HG03469 (cell line): ENCODE data around the gene SDK1.

Source experiments
- ATAC-seq: cut with Tn5 transposase; IDR thresholded peaks from one replicate; pipeline ENCODE4 v1.9.1; 2021; ENCODE audit warnings: mild to moderate bottlenecking, moderate library complexity, moderate number of reproducible peaks; ENCODE audit not compliant: unreplicated experiment

The SDK1 gene

GRCh38 chr7:3451701-3452100 lies 150.6 kb downstream of the SDK1 start:
- ATAC-seq = no peak

DNA sequence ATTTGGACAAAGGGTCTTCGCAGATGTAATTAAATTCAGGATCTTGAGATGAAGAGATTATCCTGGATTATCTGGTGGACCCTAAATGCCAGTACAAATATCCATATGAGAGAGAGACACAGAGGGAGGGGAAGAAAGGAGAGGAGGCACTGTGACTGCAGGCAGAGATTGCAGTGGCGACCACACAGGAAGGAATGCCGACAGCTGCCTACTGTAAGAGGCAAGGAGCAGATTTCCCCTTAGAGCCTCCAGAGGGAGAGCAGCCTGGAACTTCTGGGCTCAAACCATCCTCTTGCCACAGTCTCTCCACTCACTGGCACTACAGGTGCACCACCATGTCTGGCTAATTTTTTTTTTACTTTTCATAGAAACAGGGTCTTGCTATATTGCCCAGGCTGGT lies 152.3 kb downstream of the SDK1 start:
- no peak for ATAC-seq

DNA sequence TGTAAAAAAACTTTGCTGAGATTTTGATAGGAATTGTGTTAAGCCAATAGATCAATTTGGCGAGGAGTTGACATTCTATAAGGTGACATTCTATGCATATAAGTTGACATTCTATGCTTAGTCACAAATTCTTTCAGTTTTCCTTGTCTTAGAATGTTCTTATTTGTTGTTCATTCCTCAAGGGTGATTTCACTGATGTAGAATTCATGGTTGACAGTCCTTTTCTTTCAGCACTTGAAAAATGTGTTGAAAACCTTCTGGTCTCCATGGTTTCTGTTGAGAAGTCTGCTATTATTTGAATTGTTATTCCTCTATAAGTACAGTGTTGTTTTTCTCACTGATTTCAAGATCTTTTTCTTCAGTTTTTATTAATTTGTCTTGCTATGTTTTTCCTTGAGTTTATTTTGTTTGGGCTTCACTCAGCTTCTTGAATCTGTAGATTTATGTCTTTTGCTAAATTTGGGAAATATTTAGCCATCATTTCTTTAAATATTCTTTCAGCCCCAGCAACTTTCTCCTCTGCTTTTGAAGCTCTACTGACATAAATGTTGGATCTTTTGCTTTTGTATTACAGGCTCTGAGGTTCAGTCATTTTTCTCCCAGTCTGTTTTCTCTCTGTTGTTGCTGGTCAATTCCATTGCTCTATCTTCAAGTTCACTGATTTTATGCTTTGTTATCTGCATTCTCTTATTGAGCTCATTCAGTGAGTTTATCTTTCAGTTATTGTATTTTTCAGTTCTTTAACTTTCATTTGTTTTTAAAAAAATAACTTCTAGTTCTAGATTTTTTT lies 154.9 kb downstream of the SDK1 start:
- ATAC-seq = no peak

GRCh38 chr7:3459111-3459510 lies 158.1 kb downstream of the SDK1 start:
- no peak for ATAC-seq

- no peak for ATAC-seq
Measured at GRCh38 chr7:3461923-3462322, 160.9 kb downstream of the SDK1 start.

DNA sequence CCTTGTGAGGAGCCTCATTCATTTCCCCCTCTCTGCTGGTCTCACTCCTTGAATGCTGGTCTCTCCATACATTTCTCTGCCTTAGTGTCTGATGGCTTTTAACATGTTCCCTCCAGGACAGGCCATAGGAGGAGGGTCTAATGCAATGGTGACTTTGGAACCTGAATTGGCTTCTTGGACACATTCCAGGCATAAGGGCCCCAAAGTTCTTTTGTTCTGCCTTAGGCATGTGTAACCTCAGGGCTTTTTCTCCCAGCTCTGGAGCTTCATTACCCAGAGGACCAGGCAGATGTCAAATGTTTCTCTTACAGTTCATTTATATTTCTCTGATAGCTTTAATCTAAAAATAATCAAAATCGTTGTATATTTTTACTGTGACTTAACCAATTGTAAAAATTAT lies 162.6 kb downstream of the SDK1 start:
- ATAC-seq = no peak

- no peak for ATAC-seq
Measured at GRCh38 chr7:3464900-3465622, 164.0 kb downstream of the SDK1 start.

- ATAC-seq = no peak
Measured at GRCh38 chr7:3466261-3466660, 165.2 kb downstream of the SDK1 start.

DNA sequence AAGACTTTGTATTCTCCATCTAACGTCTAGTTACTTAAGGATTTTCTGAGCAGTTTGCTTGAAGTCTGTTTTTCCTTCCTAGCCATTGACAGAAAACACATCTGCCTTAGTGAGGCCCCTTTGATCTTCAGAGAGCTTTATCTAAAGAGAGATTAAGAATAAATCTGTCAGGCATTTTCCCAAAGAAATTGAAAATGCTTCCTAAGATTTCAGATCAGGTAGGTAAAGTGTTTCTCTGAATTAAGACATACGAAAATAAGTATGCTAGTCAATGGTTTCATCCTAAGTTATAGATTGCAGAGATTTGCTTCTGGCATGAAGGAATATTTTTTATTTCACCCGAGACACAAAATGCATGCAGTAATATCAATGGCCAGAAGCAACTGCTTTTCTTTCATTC lies 168.6 kb downstream of the SDK1 start:
- no peak for ATAC-seq

DNA sequence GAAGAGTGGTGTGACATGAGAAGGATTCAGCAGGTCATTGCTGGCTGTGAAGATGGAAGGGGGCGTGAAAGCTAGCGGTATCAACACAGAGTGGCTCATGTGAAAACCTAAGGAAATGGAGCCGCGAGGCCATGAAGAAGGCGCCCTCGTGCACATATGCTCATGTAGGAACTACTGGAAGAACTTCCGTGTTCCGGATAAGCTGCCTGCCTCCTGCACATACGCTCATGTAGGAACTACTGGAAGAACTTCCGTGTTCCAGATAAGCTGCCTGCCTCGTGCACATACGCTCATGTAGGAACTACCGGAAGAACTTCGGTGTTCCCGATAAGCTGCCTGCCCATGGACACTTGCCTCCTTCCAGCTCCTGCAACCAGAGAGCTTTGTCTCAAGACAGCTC lies 179.1 kb downstream of the SDK1 start:
- no peak for ATAC-seq

- no peak for ATAC-seq
Measured at GRCh38 chr7:3481435-3481834, 180.4 kb downstream of the SDK1 start.

- ATAC-seq = no peak
Measured at GRCh38 chr7:3482147-3482921, 181.3 kb downstream of the SDK1 start.

DNA sequence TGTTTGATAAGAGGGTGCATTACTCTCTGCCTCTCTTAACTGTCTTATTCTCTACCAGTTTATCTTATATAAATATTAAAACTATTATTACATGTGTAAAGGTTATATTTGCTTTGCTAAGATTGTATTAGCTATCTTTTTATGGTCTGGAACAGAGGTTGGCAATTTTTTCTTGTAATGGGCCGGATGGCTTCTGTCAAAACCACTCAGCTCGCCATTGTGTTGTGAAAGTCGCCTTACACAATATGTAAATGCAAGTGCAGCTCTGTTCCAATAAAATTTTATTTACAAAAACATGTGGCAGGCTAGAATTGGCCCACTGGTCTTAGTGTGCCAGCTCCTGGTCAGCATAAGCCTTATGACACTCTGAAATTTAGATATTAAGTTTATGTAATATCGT lies 185.8 kb downstream of the SDK1 start:
- ATAC-seq = no peak

DNA sequence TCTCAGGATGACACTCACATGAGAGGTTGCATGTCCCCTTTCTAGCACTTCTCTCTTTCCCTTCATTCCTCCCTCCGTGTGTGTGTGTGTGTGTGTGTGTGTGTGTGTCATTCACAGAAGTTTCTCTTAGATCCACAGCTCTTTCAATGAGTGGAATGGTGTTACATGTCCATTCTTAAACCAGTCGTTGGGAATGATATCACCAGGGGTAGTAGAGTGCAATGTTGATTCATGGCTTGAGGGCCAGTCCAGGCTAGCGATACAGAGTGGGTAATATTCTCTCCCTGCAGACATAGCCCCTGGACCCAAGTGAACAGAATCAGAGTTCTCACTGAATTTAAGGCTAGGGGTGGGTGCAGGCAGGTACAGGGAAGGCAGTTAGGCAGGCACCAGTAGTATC lies 187.8 kb downstream of the SDK1 start:
- no peak for ATAC-seq

DNA sequence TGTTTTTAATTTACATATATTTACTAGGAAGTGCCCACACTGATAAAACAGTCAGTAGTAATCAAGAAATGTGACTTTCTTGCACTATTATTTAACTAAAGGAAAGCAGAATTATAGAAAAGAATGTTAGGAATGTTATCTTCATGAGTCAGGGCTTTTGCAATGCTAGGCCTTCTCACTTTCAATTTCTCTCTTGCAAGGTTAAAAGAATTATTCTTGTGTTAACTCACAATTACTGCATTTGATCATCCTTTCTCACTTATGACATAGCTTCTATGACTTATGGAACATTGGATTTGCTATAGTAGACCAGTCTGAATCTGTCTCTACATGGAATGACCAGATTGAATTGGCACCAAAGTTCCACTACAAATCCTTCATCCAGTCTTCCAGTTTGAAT lies 192.4 kb downstream of the SDK1 start:
- ATAC-seq = no peak

- no peak for ATAC-seq
Measured at GRCh38 chr7:3494947-3495346, 193.9 kb downstream of the SDK1 start.

GRCh38 chr7:3495530-3495929 lies 194.5 kb downstream of the SDK1 start:
- ATAC-seq = no peak

DNA sequence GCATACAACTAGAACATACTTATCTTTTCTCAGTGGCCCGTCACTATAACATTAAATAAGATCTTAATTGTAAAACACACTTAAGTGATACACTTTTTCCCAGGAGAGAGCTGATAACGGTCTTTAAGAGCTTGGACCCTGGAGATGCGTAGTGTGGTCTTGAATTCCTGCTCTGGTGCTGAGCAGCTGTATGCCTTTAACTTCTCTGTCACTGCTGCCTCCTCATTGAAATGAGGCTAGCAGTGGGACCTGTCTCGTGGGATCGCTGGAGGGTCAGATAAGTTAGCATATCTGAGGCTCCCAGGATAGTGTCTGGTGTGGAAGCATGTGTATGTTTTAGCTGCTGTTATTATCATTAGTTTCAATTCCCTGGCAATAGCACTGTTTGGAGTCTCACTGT lies 194.9 kb downstream of the SDK1 start:
- no peak for ATAC-seq

- ATAC-seq = no peak
Measured at GRCh38 chr7:3497796-3498195, 196.7 kb downstream of the SDK1 start.

DNA sequence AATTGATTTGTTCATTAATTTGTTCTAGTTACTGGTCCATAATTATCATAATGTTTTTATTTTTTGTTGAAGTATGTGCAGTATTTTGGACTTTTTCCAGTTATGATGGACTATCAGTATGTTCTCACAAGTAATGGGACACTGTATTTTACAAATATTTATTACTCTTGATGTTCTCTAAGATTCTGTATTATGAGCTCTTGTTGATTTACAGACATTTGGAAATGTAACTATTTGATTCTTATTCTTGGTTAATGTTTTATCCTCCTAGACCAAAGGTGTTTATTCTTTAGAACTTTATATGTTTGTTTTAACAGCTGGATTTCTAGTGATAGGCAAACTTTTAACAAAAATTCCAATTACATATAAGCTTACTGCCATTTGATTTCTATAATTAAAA lies 200.6 kb downstream of the SDK1 start:
- no peak for ATAC-seq

GRCh38 chr7:3504384-3504783 lies 203.3 kb downstream of the SDK1 start:
- no peak for ATAC-seq
